ENCODE measurements around the gene ARHGAP29.

DNA sequence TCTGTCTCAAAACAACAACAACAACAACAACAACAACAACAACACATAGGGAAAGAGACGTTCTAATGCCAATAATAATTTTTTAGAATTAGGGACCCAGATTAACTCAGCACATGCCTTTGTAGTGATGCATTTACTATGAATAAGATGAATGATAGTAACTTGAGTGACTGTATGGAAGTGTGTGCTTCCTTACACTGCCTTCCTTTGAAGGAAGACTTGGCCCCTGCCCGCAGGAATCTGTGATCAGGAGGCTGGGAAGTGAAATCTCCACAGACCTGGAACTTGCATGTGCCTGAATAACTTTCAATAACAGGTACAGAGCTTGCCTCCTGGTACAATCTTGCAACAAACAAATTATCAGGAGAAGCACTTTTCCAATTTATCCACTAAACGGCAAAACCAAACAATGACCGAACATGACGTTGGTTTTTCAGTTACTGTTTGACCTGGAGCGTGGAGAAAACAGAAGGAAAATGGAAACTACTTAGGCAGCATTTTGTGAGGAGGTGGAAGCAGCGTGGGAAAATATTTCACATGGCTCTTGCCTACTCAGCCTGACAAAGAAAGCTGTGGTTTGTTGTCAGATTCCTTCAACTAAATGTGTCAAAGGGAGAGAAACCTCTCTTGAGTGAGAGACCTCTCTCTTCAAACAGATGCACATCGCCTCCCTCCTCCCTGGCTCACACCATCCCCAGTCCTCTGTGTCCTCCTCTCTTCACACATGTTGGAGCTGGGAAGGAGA is 106.4 kb downstream of the ARHGAP29 start:
- TF ChIP-seq, protein P1, sequence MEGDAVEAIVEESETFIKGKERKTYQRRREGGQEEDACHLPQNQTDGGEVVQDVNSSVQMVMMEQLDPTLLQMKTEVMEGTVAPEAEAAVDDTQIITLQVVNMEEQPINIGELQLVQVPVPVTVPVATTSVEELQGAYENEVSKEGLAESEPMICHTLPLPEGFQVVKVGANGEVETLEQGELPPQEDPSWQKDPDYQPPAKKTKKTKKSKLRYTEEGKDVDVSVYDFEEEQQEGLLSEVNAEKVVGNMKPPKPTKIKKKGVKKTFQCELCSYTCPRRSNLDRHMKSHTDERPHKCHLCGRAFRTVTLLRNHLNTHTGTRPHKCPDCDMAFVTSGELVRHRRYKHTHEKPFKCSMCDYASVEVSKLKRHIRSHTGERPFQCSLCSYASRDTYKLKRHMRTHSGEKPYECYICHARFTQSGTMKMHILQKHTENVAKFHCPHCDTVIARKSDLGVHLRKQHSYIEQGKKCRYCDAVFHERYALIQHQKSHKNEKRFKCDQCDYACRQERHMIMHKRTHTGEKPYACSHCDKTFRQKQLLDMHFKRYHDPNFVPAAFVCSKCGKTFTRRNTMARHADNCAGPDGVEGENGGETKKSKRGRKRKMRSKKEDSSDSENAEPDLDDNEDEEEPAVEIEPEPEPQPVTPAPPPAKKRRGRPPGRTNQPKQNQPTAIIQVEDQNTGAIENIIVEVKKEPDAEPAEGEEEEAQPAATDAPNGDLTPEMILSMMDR (IDR thresholded peaks at IDR 0.05) = no peak
- TF ChIP-seq POLR2A (IDR thresholded peaks at IDR 0.05) (no peak), POLR2AphosphoS5 (IDR thresholded peaks at IDR 0.05) (no peak)
